A549 (cell line): ENCODE measurements around the gene PHACTR2. TPM values are rescaled to one million over a fixed set of nuclear protein-coding genes. Genes with fewer than 3 reads are reported as not detected.

ENCODE experiments used
- ATAC-seq, 2 experiments: fragments of 200-7000 bp in 1 of 2; fragments of >200 bp in 1 of 2; cut with Nextera tagmentation in 1 of 2; cut with Tn5 transposase in 1 of 2; 3 replicates each; pipeline versions ENCODE4 v1.8.0 to v1.9.1; 2018 to 2020; ENCODE audit warnings: mild to moderate bottlenecking in 1 of 2, moderate library complexity in 1 of 2
- CTCF ChIA-PET: fragments of 300-600 bp; sonication (Branson Sonifier 250); formaldehyde crosslinking; extraction: SDS; loops from one replicate; lab custom pipeline; 2021; ENCODE audit warnings: antibody characterized with exemption, inconsistent platforms; lab: Yijun Ruan, JAX
- POLR2A ChIA-PET: fragments of 350-600 bp; formaldehyde crosslinking; extraction: SDS; loops from one replicate; lab custom pipeline; 2021; ENCODE audit warnings: antibody characterized with exemption, inconsistent platforms; lab: Yijun Ruan, JAX
- DNase-seq, 2 experiments: peaks; one replicate each; pipeline versions ENCODE4 v3.0.0 to v3.0.0-alpha.2; 2011 to 2016; ENCODE audit warnings: low read depth in 1 of 2, low spot score in 1 of 2
- FAIRE-seq: peaks from 2 replicates; lab custom pipeline; 2011; peaks lifted over from hg19 to GRCh38; lab: Jason Lieb, UNC
- H3K27ac ChIP-seq, 2 experiments: fragments of >200 bp; sonication (Bioruptor Twin); formaldehyde crosslinking; 3 replicates each; pipeline ENCODE4 v1.5.1; 2016 to 2017
- H3K4me1 ChIP-seq: fragments of >200 bp; sonication (Bioruptor Twin); formaldehyde crosslinking; 3 replicates; pipeline ENCODE4 v1.6.1; 2016
- H3K4me2 ChIP-seq: fragments of >200 bp; sonication (Bioruptor Twin); formaldehyde crosslinking; 3 replicates; pipeline ENCODE4 v1.6.1; 2016
- H3K4me3 ChIP-seq: fragments of >200 bp; sonication (Bioruptor Twin); formaldehyde crosslinking; 3 replicates; pipeline ENCODE4 v1.5.1; 2016
- H3K9me3 ChIP-seq: fragments of >200 bp; sonication (Bioruptor Twin); formaldehyde crosslinking; 3 replicates; pipeline ENCODE4 v1.6.1; 2016
- CEBPB ChIP-seq, 2 experiments: fragments of >200 bp in 1 of 2; sonication (Bioruptor Twin) in 1 of 2; formaldehyde crosslinking in 1 of 2; IDR thresholded peaks; 2 replicates each; pipeline ENCODE4 v1.6.1; 2012 to 2016
- CHD2 ChIP-seq: fragments of 150-350 bp; IDR thresholded peaks from 2 replicates; pipeline ENCODE4 v1.6.1; 2014; ENCODE audit warnings: low read length; ENCODE audit not compliant: partially characterized antibody
- CTCF ChIP-seq: fragments of >200 bp; sonication (Bioruptor Twin); formaldehyde crosslinking; IDR thresholded peaks from 3 replicates; pipeline ENCODE4 v1.5.1; 2016
- EHF ChIP-seq: fragments of 250-450 bp; sonication (Bioruptor Pico); IDR thresholded peaks from 2 replicates; pipeline ENCODE4 v1.5.0; 2020; ENCODE audit warnings: mild to moderate bottlenecking
- FOSB ChIP-seq: fragments of 250-450 bp; sonication (Bioruptor Pico); IDR thresholded peaks from 2 replicates; pipeline ENCODE4 v1.5.0; 2020; ENCODE audit warnings: mild to moderate bottlenecking, moderate library complexity
- FOSL2 ChIP-seq, 2 experiments: fragments of 450-650 bp in 1 of 2; fragments of >200 bp in 1 of 2; sonication (Bioruptor Twin) in 1 of 2; formaldehyde crosslinking; IDR thresholded peaks; 2 replicates each; pipeline versions ENCODE4 v1.5.0 to v1.6.1; 2016 to 2020; ENCODE audit warnings: mild to moderate bottlenecking in 1 of 2, moderate library complexity in 1 of 2
- FOXS1 ChIP-seq: fragments of 250-450 bp; sonication (Bioruptor Pico); IDR thresholded peaks from 2 replicates; pipeline ENCODE4 v1.5.0; 2020; ENCODE audit warnings: mild to moderate bottlenecking, moderate library complexity
- GATA3 ChIP-seq: IDR thresholded peaks from 2 replicates; pipeline ENCODE4 v1.6.1; 2012; ENCODE audit warnings: borderline replicate concordance
- HDAC2 ChIP-seq: fragments of 200-600 bp; sonication (generic); IDR thresholded peaks from 2 replicates; pipeline ENCODE4 v1.6.1; 2016
- HEYL ChIP-seq: fragments of 250-450 bp; sonication (Bioruptor Pico); IDR thresholded peaks from 2 replicates; pipeline ENCODE4 v1.8.0; 2021; ENCODE audit warnings: mild to moderate bottlenecking, moderate library complexity
- KDM1A ChIP-seq: fragments of 200-600 bp; sonication (generic); IDR thresholded peaks from 2 replicates; pipeline ENCODE4 v1.6.1; 2016; ENCODE audit warnings: low read depth, mild to moderate bottlenecking
- KDM5A ChIP-seq: fragments of 200-600 bp; sonication (generic); IDR thresholded peaks from 2 replicates; pipeline ENCODE4 v1.6.1; 2016; ENCODE audit warnings: antibody characterized with exemption, mild to moderate bottlenecking
- MAFK ChIP-seq: fragments of 450-650 bp; IDR thresholded peaks from 2 replicates; pipeline ENCODE4 v1.6.1; 2014; ENCODE audit not compliant: partially characterized antibody
- MAZ ChIP-seq: fragments of 150-350 bp; IDR thresholded peaks from 2 replicates; pipeline ENCODE4 v1.6.1; 2014; ENCODE audit warnings: antibody characterized with exemption, low read depth, low read length, borderline replicate concordance
- PHF8 ChIP-seq: fragments of 200-600 bp; sonication (generic); IDR thresholded peaks from 2 replicates; pipeline ENCODE4 v1.6.1; 2016; ENCODE audit warnings: low read depth, mild to moderate bottlenecking, antibody characterized with exemption, moderate library complexity, borderline replicate concordance
- RFX5 ChIP-seq: fragments of 450-650 bp; IDR thresholded peaks from 2 replicates; pipeline ENCODE4 v1.7.1; 2014; ENCODE audit warnings: antibody characterized with exemption, mild to moderate bottlenecking, moderate library complexity
- RNF2 ChIP-seq: fragments of 200-600 bp; sonication (generic); IDR thresholded peaks from 2 replicates; pipeline ENCODE4 v1.6.1; 2016; ENCODE audit warnings: low read depth, mild to moderate bottlenecking, antibody characterized with exemption, moderate library complexity, borderline replicate concordance
- SMC3 ChIP-seq: fragments of >200 bp; sonication (Bioruptor Twin); formaldehyde crosslinking; IDR thresholded peaks from 3 replicates; pipeline ENCODE4 v1.6.1; 2018; ENCODE audit warnings: inconsistent platforms
- TP53 ChIP-seq: fragments of 250-450 bp; sonication (Bioruptor Pico); IDR thresholded peaks from 2 replicates; pipeline ENCODE4 v1.5.0; 2021; ENCODE audit warnings: mild to moderate bottlenecking, moderate library complexity
- ZFP36 ChIP-seq: fragments of 450-650 bp; IDR thresholded peaks from 2 replicates; pipeline ENCODE4 v1.6.1; 2014; ENCODE audit warnings: borderline replicate concordance; ENCODE audit not compliant: partially characterized antibody
- ZNF302 ChIP-seq: fragments of 250-450 bp; sonication (Bioruptor Pico); IDR thresholded peaks from 2 replicates; pipeline ENCODE4 v1.9.0; 2021; ENCODE audit warnings: inconsistent platforms, mild to moderate bottlenecking, moderate library complexity
- ZSCAN20 ChIP-seq: fragments of 250-450 bp; sonication (Bioruptor Pico); IDR thresholded peaks from 2 replicates; pipeline ENCODE4 v1.8.0; 2022; ENCODE audit warnings: mild to moderate bottlenecking, moderate library complexity
- WGBS: methylation state at CpG from one replicate; pipeline ENCODE4 v1.1.6; 2017; ENCODE audit errors: missing lambda C conversion rate; 5-methylcytosine and 5-hydroxymethylcytosine counted together
- polyA plus RNA-seq, 4 experiments: library from polyadenylated mRNA; depleted of rRNA in 3 of 4; stranded (reverse); fragments of >200 nt; fragmentation: RNase III in 1 of 4; extraction: RNeasy Plus Mini Kit Qiagen cat#74134 plus additional on column Dnase treatment in 1 of 4; gene quantifications; 2 replicates in 3 of 4; 3 replicates in 1 of 4; pipeline ENCODE4 v1.2.3, GENCODE V29; 2011 to 2017

The PHACTR2 gene
- polyA plus RNA-seq, 2 of the 4 experiments (the other 2 are of a cell fraction) = 2.5 to 10.4 TPM

GRCh38 chr6:143675946-143676345, 1.8 kb upstream of the PHACTR2 start:
- no peak for ATAC-seq
- CTCF ChIA-PET = no interaction called here

GRCh38 chr6:143676437-143677045, 1.2 kb upstream of the PHACTR2 start:
- WGBS = 31% methylated on average over 4 of the region's 4 CpGs
- CTCF ChIA-PET = no interaction called here
- POLR2A ChIA-PET = no interaction called here
- peaks cover 54% of the 10 kb centered on the region for H3K4me1 ChIP-seq
- peak overlapping the region; percentile 91 for H3K4me2 ChIP-seq
- FAIRE-seq (no peak), DNase-seq (no peak), ATAC-seq (no peak)
- no peak for TF ChIP-seq RNF2
- TF ChIP-seq MAZ = no peak
- no peak for TF ChIP-seq FOSB (CRISPR knock-in tag)
- no peak for TF ChIP-seq MAFK
- TF ChIP-seq RFX5 = no peak
- no peak for TF ChIP-seq FOXS1 (CRISPR knock-in tag)
- no peak for TF ChIP-seq PHF8
- no peak for TF ChIP-seq CHD2
- no peak for TF ChIP-seq SMC3
- no peak for TF ChIP-seq EHF
- TF ChIP-seq KDM5A = no peak
- TF ChIP-seq HDAC2 = no peak
- TF ChIP-seq ZNF302 = no peak
- no peak for TF ChIP-seq HEYL (CRISPR knock-in tag)
- TF ChIP-seq GATA3 = no peak
- TF ChIP-seq TP53 = no peak
- peak overlapping the region; percentile 25 to 60; a peak in 3 of 6 replicates for H3K27ac ChIP-seq
- H3K4me3 ChIP-seq = no peak overlapping the region
- no peaks in the 10 kb centered on the region for H3K9me3 ChIP-seq

More at GRCh38 chr6:143675946-143676345, 1.8 kb upstream of the PHACTR2 start:
- H3K27ac ChIP-seq = peak overlapping the region in 1 of 2 experiments; percentile 75; a peak in 3 of 6 replicates
- H3K9me3 ChIP-seq = no peaks in the 10 kb centered on the region
- peaks cover 54% of the 10 kb centered on the region for H3K4me1 ChIP-seq
- POLR2A ChIA-PET = interaction anchor here (0.5 kb wide), 1 partner anchor 161 kb away, joined by 3 read pairs; no protein-coding TSS in a partner anchor
- FAIRE-seq (no peak), DNase-seq (peak in 1 of 2 experiments; percentile 21)
- WGBS = 24% methylated on average over 1 of the region's 1 CpG
- peak overlapping the region; percentile 91 for H3K4me2 ChIP-seq
- TF ChIP-seq GATA3 = 0 out of 2 replicates have a peak, but pooled peaks have one; percentile 24
- no peak for TF ChIP-seq CTCF
- no peak for TF ChIP-seq ZFP36
- peak; percentile 59 to 61; a peak in 2 of 4 replicates for TF ChIP-seq CEBPB (IDR thresholded peaks at IDR 0.05)
- H3K4me3 ChIP-seq = no peak overlapping the region

GRCh38 chr6:143677577-143677890, 231 bp upstream of the PHACTR2 start:
- no peak for TF ChIP-seq FOSB (CRISPR knock-in tag)
- no peak for TF ChIP-seq KDM1A
- no peak for TF ChIP-seq FOXS1 (CRISPR knock-in tag)
- TF ChIP-seq FOSL2 (IDR thresholded peaks at IDR 0.05) = no peak
- no peak for TF ChIP-seq FOSL2 (CRISPR knock-in tag; IDR thresholded peaks at IDR 0.05)
- TF ChIP-seq ZSCAN20 (CRISPR knock-in tag) = no peak
- peak overlapping the region; percentile 91 for H3K4me2 ChIP-seq
- ATAC-seq = no peak
- WGBS = 3% methylated on average over 7 of the region's 9 CpGs
- ChIA-PET POLR2A (interaction anchor here (2.2 kb wide), 1 partner anchor 165 kb away, joined by 8 read pairs; the partner anchor contains the start of gene LTV1), CTCF (no interaction called here)
- H3K4me3 ChIP-seq = peak overlapping the region; percentile 50
- H3K4me1 ChIP-seq = peaks cover 54% of the 10 kb centered on the region
- FAIRE-seq = no peak
- H3K27ac ChIP-seq = peak overlapping the region; percentile 78 to 96
- no peak for DNase-seq
- H3K9me3 ChIP-seq = peaks cover 3% of the 10 kb centered on the region; the same call in 1 of the 3 replicates
